GM15510 (cell line): ENCODE results near the gene TMEM184B.

Experiments
- POLR2A ChIP-seq: IDR thresholded peaks from 3 replicates; pipeline ENCODE4 v1.6.1; 2011; ENCODE audit warnings: borderline replicate concordance; ENCODE audit not compliant: insufficient read length; ENCODE audit errors: extremely low read depth

The TMEM184B gene

GRCh38 chr22:38249803-38250642 is 22.8 kb downstream of the TMEM184B start:
- no peak for TF ChIP-seq POLR2A

GRCh38 chr22:38249301-38249700 is 23.5 kb downstream of the TMEM184B start:
- TF ChIP-seq POLR2A = no peak

- TF ChIP-seq POLR2A = no peak
Measured at GRCh38 chr22:38248280-38248679, 24.5 kb downstream of the TMEM184B start.

- no peak for TF ChIP-seq POLR2A
Measured at GRCh38 chr22:38247713-38248112, 25.1 kb downstream of the TMEM184B start.

GRCh38 chr22:38246692-38247091 is 26.1 kb downstream of the TMEM184B start:
- no peak for TF ChIP-seq POLR2A

GRCh38 chr22:38246046-38246658 is 26.7 kb downstream of the TMEM184B start:
- no peak for TF ChIP-seq POLR2A

GRCh38 chr22:38244106-38244505 is 28.7 kb downstream of the TMEM184B start:
- TF ChIP-seq POLR2A = no peak

- TF ChIP-seq POLR2A = no peak
Measured at GRCh38 chr22:38243007-38243765, 29.6 kb downstream of the TMEM184B start.

- TF ChIP-seq POLR2A = no peak
Measured at GRCh38 chr22:38240734-38241252, 32.0 kb downstream of the TMEM184B start.

- TF ChIP-seq POLR2A = no peak
Measured at GRCh38 chr22:38239101-38239761, 33.6 kb downstream of the TMEM184B start.

GRCh38 chr22:38238519-38239071 is 34.2 kb downstream of the TMEM184B start:
- no peak for TF ChIP-seq POLR2A

GRCh38 chr22:38236786-38237185 is 36.0 kb downstream of the TMEM184B start:
- TF ChIP-seq POLR2A = no peak

GRCh38 chr22:38235240-38235850 is 37.5 kb downstream of the TMEM184B start:
- no peak for TF ChIP-seq POLR2A

- TF ChIP-seq POLR2A = no peak
Measured at GRCh38 chr22:38233427-38233826, 39.4 kb downstream of the TMEM184B start.
